ENCODE results near the gene NFIA. TPM values are rescaled to one million over a fixed set of nuclear protein-coding genes. Genes with fewer than 3 reads are reported as not detected.

Gene NFIA
- total RNA-seq, 1 experiment from 2014 or later: 12.7 TPM

- no peak overlapping the region for H2AFZ ChIP-seq (ENCODE audit: low read length)
- no peaks in the 10 kb centered on the region for H3K36me3 ChIP-seq (ENCODE audit: low read depth, low read length)
- 0 out of 2 replicates have a peak, but pooled peaks cover 4% of the 10 kb centered on the region for H3K4me1 ChIP-seq (ENCODE audit: insufficient read depth, low read length)
- no peak overlapping the region for H3K9ac ChIP-seq (ENCODE audit: low read length)
- no peaks in the 10 kb centered on the region for H4K20me1 ChIP-seq (ENCODE audit: low read length)
- ChIA-PET POLR2A (ENCODE audit: unreplicated experiment) (no interaction called here), CTCF (no interaction called here)
- no peak overlapping the region for H3K4me3 ChIP-seq (ENCODE audit: low read length)
- no TSS peak for BruUV-seq (replicated peaks)
- H3K27me3 ChIP-seq (ENCODE audit: low read length): no peaks in the 10 kb centered on the region
- intact Hi-C loops (cut with micrococcal nuclease): no loop called here
- TF ChIP-seq EZH2phosphoT487 (IDR thresholded peaks at IDR 0.05; ENCODE audit: borderline replicate concordance, low read length) (no peak), EZH2 (IDR thresholded peaks at IDR 0.05; ENCODE audit: low read length, unreplicated experiment) (no peak), CTCF (conservative IDR thresholded peaks at IDR 0.05; ENCODE audit: low read depth, low read length) (no peak)
- H3F3A ChIP-seq (ENCODE audit: low read length, unreplicated experiment): no peaks in the 10 kb centered on the region
- no peaks in the 10 kb centered on the region for H3K79me2 ChIP-seq (ENCODE audit: low read length)
- ATAC-seq (no peak), DNase-seq (no peak)
- H3K9me2 ChIP-seq (replicated peaks; ENCODE audit: low read length): no peaks in the 10 kb centered on the region
- H3K27ac ChIP-seq (ENCODE audit: low read length): no peak overlapping the region
- no peaks in the 10 kb centered on the region for H3K9me3 ChIP-seq (ENCODE audit: low read length)
- no peak overlapping the region for H3K4me2 ChIP-seq (ENCODE audit: low read length)
These were observed 291.8 kb downstream of the NFIA start for GRCh38 chr1:61374156-61374555.

DNA sequence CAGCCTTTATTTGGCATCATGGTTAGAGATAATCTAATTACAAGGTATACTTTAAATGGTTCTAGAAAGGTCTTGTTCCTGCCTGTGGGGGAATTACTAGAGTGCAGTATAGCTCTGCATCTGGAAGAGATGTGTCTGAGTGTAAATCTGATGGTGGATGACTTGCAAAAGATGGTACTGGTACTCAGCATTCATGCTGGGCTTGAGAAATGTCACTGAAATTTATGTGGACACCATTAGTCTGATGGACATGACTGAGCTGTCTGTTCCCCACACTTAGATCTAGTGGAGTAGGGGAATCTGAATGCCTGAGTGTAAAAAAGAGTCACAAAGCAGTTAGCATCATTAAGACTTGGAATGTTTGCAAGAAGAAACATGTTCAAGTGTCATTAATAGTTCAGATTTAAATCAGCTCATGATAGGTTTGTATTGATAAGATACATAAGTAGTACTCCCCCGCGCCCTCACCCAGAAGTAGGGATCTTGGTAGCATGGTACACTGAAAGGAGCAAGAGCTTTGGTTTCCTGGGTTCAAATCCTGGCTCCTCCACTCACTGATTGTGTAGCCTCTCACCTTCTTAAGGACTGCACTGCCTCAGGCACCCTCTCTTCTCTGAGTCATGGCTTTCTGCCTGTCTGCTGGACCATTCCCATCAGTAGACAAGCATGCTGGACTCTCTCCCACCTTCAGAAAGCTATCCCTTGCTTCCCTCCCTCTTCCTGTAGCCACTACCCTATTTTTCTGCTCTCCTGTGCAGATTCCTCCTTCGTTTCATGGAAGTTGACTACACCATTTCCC lies 292.9 kb downstream of the NFIA start:
- Histone ChIP-seq H3K36me3 (ENCODE audit: low read depth, low read length) (no peaks in the 10 kb centered on the region), H3K9me2 (replicated peaks; ENCODE audit: low read length) (no peaks in the 10 kb centered on the region), H3K9ac (ENCODE audit: low read length) (no peak overlapping the region), H2AFZ (ENCODE audit: low read length) (no peak overlapping the region), H3K9me3 (ENCODE audit: low read length) (no peaks in the 10 kb centered on the region), H3K79me2 (ENCODE audit: low read length) (no peaks in the 10 kb centered on the region), H3K4me3 (ENCODE audit: low read length) (no peak overlapping the region), H3K4me1 (ENCODE audit: insufficient read depth, low read length) (0 out of 2 replicates have a peak, but pooled peaks cover 4% of the 10 kb centered on the region), H4K20me1 (ENCODE audit: low read length) (no peaks in the 10 kb centered on the region), H3K27ac (ENCODE audit: low read length) (no peak overlapping the region), H3K4me2 (ENCODE audit: low read length) (no peak overlapping the region), H3F3A (ENCODE audit: low read length, unreplicated experiment) (no peaks in the 10 kb centered on the region), H3K27me3 (ENCODE audit: low read length) (no peaks in the 10 kb centered on the region)
- POLR2A ChIA-PET (ENCODE audit: unreplicated experiment): no interaction called here
- CTCF ChIA-PET: no interaction called here
- intact Hi-C loops (cut with micrococcal nuclease): no loop called here
- no peak for TF ChIP-seq EZH2 (IDR thresholded peaks at IDR 0.05; ENCODE audit: low read length, unreplicated experiment)
- TF ChIP-seq CTCF (conservative IDR thresholded peaks at IDR 0.05; ENCODE audit: low read depth, low read length): no peak
- DNase-seq (no peak), ATAC-seq (no peak)
- no TSS peak for BruUV-seq (replicated peaks)

- ChIA-PET CTCF (no interaction called here), POLR2A (ENCODE audit: unreplicated experiment) (no interaction called here)
- DNase-seq (no peak), ATAC-seq (no peak)
- intact Hi-C loops (cut with micrococcal nuclease): no loop called here
- Histone ChIP-seq H3K27me3 (ENCODE audit: low read length) (no peaks in the 10 kb centered on the region), H2AFZ (ENCODE audit: low read length) (no peak overlapping the region), H3F3A (ENCODE audit: low read length, unreplicated experiment) (no peaks in the 10 kb centered on the region), H3K4me2 (ENCODE audit: low read length) (no peak overlapping the region), H3K9me2 (replicated peaks; ENCODE audit: low read length) (no peaks in the 10 kb centered on the region), H3K9me3 (ENCODE audit: low read length) (no peaks in the 10 kb centered on the region), H4K20me1 (ENCODE audit: low read length) (no peaks in the 10 kb centered on the region), H3K36me3 (ENCODE audit: low read depth, low read length) (no peaks in the 10 kb centered on the region), H3K4me3 (ENCODE audit: low read length) (no peak overlapping the region), H3K27ac (ENCODE audit: low read length) (no peak overlapping the region), H3K4me1 (ENCODE audit: insufficient read depth, low read length) (0 out of 2 replicates have a peak, but pooled peaks cover 4% of the 10 kb centered on the region), H3K9ac (ENCODE audit: low read length) (no peak overlapping the region), H3K79me2 (ENCODE audit: low read length) (no peaks in the 10 kb centered on the region)
- TF ChIP-seq CTCF (conservative IDR thresholded peaks at IDR 0.05; ENCODE audit: low read depth, low read length) (no peak), EZH2 (IDR thresholded peaks at IDR 0.05; ENCODE audit: low read length, unreplicated experiment) (no peak), EZH2phosphoT487 (IDR thresholded peaks at IDR 0.05; ENCODE audit: borderline replicate concordance, low read length) (no peak)
- no TSS peak for BruUV-seq (replicated peaks)
These were observed 293.8 kb downstream of the NFIA start for GRCh38 chr1:61376151-61376550.

Measured in PC-3 (cell line).